ENCODE measurements around the gene DTWD1.

DTWD1 gene

DNA sequence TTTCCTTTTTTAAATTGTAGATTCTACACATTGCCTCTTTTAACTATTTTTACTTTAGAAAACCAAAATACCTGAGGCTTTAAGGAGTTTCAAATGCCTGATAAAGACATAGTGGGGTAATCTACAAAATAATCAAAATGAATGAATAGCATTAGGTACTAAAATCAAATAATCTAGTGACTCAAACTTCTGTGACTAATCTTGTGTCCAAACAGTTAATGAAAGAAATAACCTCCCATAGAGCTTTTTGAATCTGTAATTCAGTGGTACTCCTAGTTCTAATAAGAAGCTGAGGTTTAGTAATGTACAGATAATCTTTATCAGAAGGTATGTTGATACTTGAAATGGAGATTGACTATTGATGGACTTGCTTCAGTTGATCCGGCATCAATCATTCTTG lies 53.0 kb downstream of the DTWD1 start:
- ChIA-PET POLR2A (no interaction called here), CTCF (no interaction called here)
- TF ChIP-seq NFRKB (IDR thresholded peaks at IDR 0.05) (no peak), CTBP1 (IDR thresholded peaks at IDR 0.05; ENCODE audit: borderline replicate concordance) (no peak), SP1 (IDR thresholded peaks at IDR 0.05) (no peak), HDGF (IDR thresholded peaks at IDR 0.05; ENCODE audit: borderline replicate concordance) (no peak), BHLHE40 (IDR thresholded peaks at IDR 0.05; ENCODE audit: borderline replicate concordance) (no peak), ELF4 (IDR thresholded peaks at IDR 0.05) (no peak), TARDBP (IDR thresholded peaks at IDR 0.05) (no peak), SUZ12 (IDR thresholded peaks at IDR 0.05) (no peak), LEF1 (IDR thresholded peaks at IDR 0.05; ENCODE audit: borderline replicate concordance) (no peak), FOXK2 (IDR thresholded peaks at IDR 0.05) (no peak), ZNF384 (IDR thresholded peaks at IDR 0.05) (no peak), L3MBTL2 (conservative IDR thresholded peaks at IDR 0.05) (no peak), ARNT (IDR thresholded peaks at IDR 0.05) (no peak), PKNOX1 (IDR thresholded peaks at IDR 0.05) (no peak), FOXA1 (IDR thresholded peaks at IDR 0.05) (no peak)
- DNase-seq (ENCODE audit: extremely low spot score), result no peak

GRCh38 chr15:49674370-49674769 lies 53.5 kb downstream of the DTWD1 start:
- DNase-seq (ENCODE audit: extremely low spot score), result no peak
- POLR2A ChIA-PET, result no interaction called here

GRCh38 chr15:49675041-49675440 lies 54.2 kb downstream of the DTWD1 start:
- no peak for TF ChIP-seq NFRKB (IDR thresholded peaks at IDR 0.05)
- no peak for TF ChIP-seq FOXM1 (IDR thresholded peaks at IDR 0.05; ENCODE audit: borderline replicate concordance)
- no peak for TF ChIP-seq FOXK2 (IDR thresholded peaks at IDR 0.05)
- TF ChIP-seq SUZ12 (IDR thresholded peaks at IDR 0.05), result no peak
- no peak for TF ChIP-seq ELF4 (IDR thresholded peaks at IDR 0.05)
- no peak for TF ChIP-seq L3MBTL2 (conservative IDR thresholded peaks at IDR 0.05)
- TF ChIP-seq BHLHE40 (IDR thresholded peaks at IDR 0.05; ENCODE audit: borderline replicate concordance), result no peak
- TF ChIP-seq ARNT (IDR thresholded peaks at IDR 0.05), result no peak
- no peak for TF ChIP-seq ZNF384 (IDR thresholded peaks at IDR 0.05)
- DNase-seq (ENCODE audit: extremely low spot score), result no peak
- CTCF ChIA-PET, result no interaction called here
- POLR2A ChIA-PET, result no interaction called here

More at GRCh38 chr15:49674370-49674769, 53.5 kb downstream of the DTWD1 start:
- TF ChIP-seq CTBP1 (IDR thresholded peaks at IDR 0.05; ENCODE audit: borderline replicate concordance) (no peak), NFRKB (IDR thresholded peaks at IDR 0.05) (no peak), FOXM1 (IDR thresholded peaks at IDR 0.05; ENCODE audit: borderline replicate concordance) (no peak), FOXA1 (IDR thresholded peaks at IDR 0.05) (no peak), TARDBP (IDR thresholded peaks at IDR 0.05) (no peak), ARNT (IDR thresholded peaks at IDR 0.05) (no peak), ELF4 (IDR thresholded peaks at IDR 0.05) (no peak), LEF1 (IDR thresholded peaks at IDR 0.05; ENCODE audit: borderline replicate concordance) (no peak)
- CTCF ChIA-PET, result no interaction called here

DNA sequence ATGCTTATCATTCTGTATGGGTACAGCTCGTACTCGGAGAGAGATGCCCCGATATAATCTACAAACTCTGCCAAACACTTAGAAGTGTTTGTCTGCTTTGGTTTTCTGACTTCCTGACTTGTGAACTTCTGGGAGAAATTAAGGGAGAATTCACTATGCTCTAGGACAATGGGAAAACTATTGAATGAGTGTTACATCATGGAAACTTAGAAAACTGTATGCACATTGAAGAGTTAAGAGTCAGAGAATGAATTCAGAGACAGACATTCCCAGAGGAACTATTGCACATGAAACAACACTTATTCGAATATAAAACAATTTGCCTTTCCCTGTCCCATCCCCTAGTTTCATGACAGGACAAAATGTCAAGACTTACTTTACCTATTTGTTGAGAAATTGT lies 57.8 kb downstream of the DTWD1 start:
- no peak for DNase-seq (ENCODE audit: extremely low spot score)
- TF ChIP-seq FOXK2 (IDR thresholded peaks at IDR 0.05) (no peak), SUZ12 (IDR thresholded peaks at IDR 0.05) (no peak), ZNF384 (IDR thresholded peaks at IDR 0.05) (no peak), ELF4 (IDR thresholded peaks at IDR 0.05) (no peak), CTBP1 (IDR thresholded peaks at IDR 0.05; ENCODE audit: borderline replicate concordance) (no peak), ARNT (IDR thresholded peaks at IDR 0.05) (no peak), TARDBP (IDR thresholded peaks at IDR 0.05) (no peak), L3MBTL2 (conservative IDR thresholded peaks at IDR 0.05) (no peak), NFRKB (IDR thresholded peaks at IDR 0.05) (no peak), HDGF (IDR thresholded peaks at IDR 0.05; ENCODE audit: borderline replicate concordance) (no peak), BHLHE40 (IDR thresholded peaks at IDR 0.05; ENCODE audit: borderline replicate concordance) (no peak), PKNOX1 (IDR thresholded peaks at IDR 0.05) (no peak), LEF1 (IDR thresholded peaks at IDR 0.05; ENCODE audit: borderline replicate concordance) (no peak), FOXM1 (IDR thresholded peaks at IDR 0.05; ENCODE audit: borderline replicate concordance) (no peak), SP1 (IDR thresholded peaks at IDR 0.05) (no peak), FOXA1 (IDR thresholded peaks at IDR 0.05) (no peak)
- CTCF ChIA-PET, result interaction anchor here (0.5 kb wide), 1 partner anchor 14 kb away, joined by 3 read pairs; no protein-coding TSS in a partner anchor
- POLR2A ChIA-PET, result no interaction called here

GRCh38 chr15:49686599-49686998 lies 65.8 kb downstream of the DTWD1 start:
- no peak for DNase-seq (ENCODE audit: extremely low spot score)
- no peak for TF ChIP-seq BHLHE40 (IDR thresholded peaks at IDR 0.05; ENCODE audit: borderline replicate concordance)
- no peak for TF ChIP-seq SP1 (IDR thresholded peaks at IDR 0.05)
- no peak for TF ChIP-seq FOXA1 (IDR thresholded peaks at IDR 0.05)
- TF ChIP-seq ARNT (IDR thresholded peaks at IDR 0.05), result no peak
- TF ChIP-seq ZNF384 (IDR thresholded peaks at IDR 0.05), result no peak
- TF ChIP-seq FOXK2 (IDR thresholded peaks at IDR 0.05), result no peak
- no peak for TF ChIP-seq L3MBTL2 (conservative IDR thresholded peaks at IDR 0.05)
- no peak for TF ChIP-seq HDGF (IDR thresholded peaks at IDR 0.05; ENCODE audit: borderline replicate concordance)
- no peak for TF ChIP-seq FOXM1 (IDR thresholded peaks at IDR 0.05; ENCODE audit: borderline replicate concordance)
- TF ChIP-seq SUZ12 (IDR thresholded peaks at IDR 0.05), result no peak
- TF ChIP-seq NFRKB (IDR thresholded peaks at IDR 0.05), result no peak
- no peak for TF ChIP-seq PKNOX1 (IDR thresholded peaks at IDR 0.05)
- ChIA-PET CTCF (no interaction called here), POLR2A (no interaction called here)

DNA sequence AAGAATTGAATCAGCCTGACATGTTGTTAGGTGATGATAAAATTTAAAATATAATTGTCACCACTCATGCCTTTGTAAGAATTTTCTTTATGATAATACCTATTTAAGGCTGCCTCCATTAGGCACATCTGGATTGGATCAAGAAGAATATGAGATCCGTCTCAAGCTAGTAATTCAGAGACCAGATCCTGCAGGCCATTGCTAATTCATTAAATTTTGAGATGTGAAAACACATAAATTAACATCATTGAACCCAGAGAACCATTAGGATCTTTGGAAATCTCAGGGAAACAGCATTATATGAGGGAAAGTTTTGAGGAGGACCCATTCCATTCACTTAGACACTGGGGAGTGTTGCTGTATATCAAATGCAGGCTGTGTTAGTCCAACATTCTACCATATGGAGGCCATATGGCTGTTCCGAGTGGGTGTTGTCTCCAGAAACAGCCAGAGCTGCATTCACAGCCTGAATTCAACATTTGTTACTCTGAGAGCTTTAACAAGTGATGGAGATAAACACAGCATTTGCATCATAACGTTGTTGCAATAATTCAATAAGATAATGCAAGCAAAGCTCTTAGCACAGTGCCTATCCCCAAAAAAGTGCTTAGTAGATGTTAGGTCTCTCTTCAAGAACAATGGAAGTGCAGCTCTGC lies 67.4 kb downstream of the DTWD1 start:
- TF ChIP-seq SP1 (IDR thresholded peaks at IDR 0.05), result no peak
- TF ChIP-seq ARNT (IDR thresholded peaks at IDR 0.05), result no peak
- TF ChIP-seq ZNF384 (IDR thresholded peaks at IDR 0.05), result no peak
- TF ChIP-seq TARDBP (IDR thresholded peaks at IDR 0.05), result no peak
- no peak for TF ChIP-seq BHLHE40 (IDR thresholded peaks at IDR 0.05; ENCODE audit: borderline replicate concordance)
- TF ChIP-seq CTBP1 (IDR thresholded peaks at IDR 0.05; ENCODE audit: borderline replicate concordance), result no peak
- TF ChIP-seq NFRKB (IDR thresholded peaks at IDR 0.05), result no peak
- TF ChIP-seq FOXK2 (IDR thresholded peaks at IDR 0.05), result no peak
- TF ChIP-seq LEF1 (IDR thresholded peaks at IDR 0.05; ENCODE audit: borderline replicate concordance), result no peak
- TF ChIP-seq L3MBTL2 (conservative IDR thresholded peaks at IDR 0.05), result no peak
- TF ChIP-seq FOXM1 (IDR thresholded peaks at IDR 0.05; ENCODE audit: borderline replicate concordance), result no peak
- TF ChIP-seq ELF4 (IDR thresholded peaks at IDR 0.05), result no peak
- no peak for TF ChIP-seq SUZ12 (IDR thresholded peaks at IDR 0.05)
- no peak for TF ChIP-seq PKNOX1 (IDR thresholded peaks at IDR 0.05)
- no peak for TF ChIP-seq HDGF (IDR thresholded peaks at IDR 0.05; ENCODE audit: borderline replicate concordance)
- TF ChIP-seq FOXA1 (IDR thresholded peaks at IDR 0.05), result no peak
- DNase-seq (ENCODE audit: extremely low spot score), result no peak
- CTCF ChIA-PET, result no interaction called here
- POLR2A ChIA-PET, result no interaction called here
